GM12874 (cell line): ENCODE measurements around the gene PTPRN2.

Source experiments
- CTCF ChIP-seq: IDR thresholded peaks from 2 replicates; pipeline ENCODE4 v1.5.1; 2011; ENCODE audit warnings: low read depth, mild to moderate bottlenecking, control low read depth, low read length, moderate library complexity; ENCODE audit not compliant: insufficient read depth

Gene PTPRN2

GRCh38 chr7:158085741-158086695, 501.6 kb downstream of the PTPRN2 start:
- TF ChIP-seq CTCF, result no peak

- no peak for TF ChIP-seq CTCF
These were observed 503.1 kb downstream of the PTPRN2 start for GRCh38 chr7:158084555-158084954.

- no peak for TF ChIP-seq CTCF
These were observed 503.9 kb downstream of the PTPRN2 start for GRCh38 chr7:158083526-158084310.

- TF ChIP-seq CTCF, result no peak
These were observed 504.9 kb downstream of the PTPRN2 start for GRCh38 chr7:158082761-158083160.

GRCh38 chr7:158080899-158081445, 506.7 kb downstream of the PTPRN2 start:
- no peak for TF ChIP-seq CTCF

GRCh38 chr7:158077934-158078910, 509.4 kb downstream of the PTPRN2 start:
- no peak for TF ChIP-seq CTCF
